Measurements from ENCODE around the gene GTF2H1.

GRCh38 chr11:18277565-18278271, 44.6 kb upstream of the GTF2H1 start:
- TF ChIP-seq CTCF (IDR thresholded peaks at IDR 0.05) = no peak
- no peak for TF ChIP-seq POLR2A (IDR thresholded peaks at IDR 0.05)
